ENCODE data around the gene CRYGN.

Gene CRYGN

GRCh38 chr7:151406051-151406875 is 33.7 kb downstream of the CRYGN start:
- TF ChIP-seq SP1 (IDR thresholded peaks at IDR 0.05), result no peak
- ChIA-PET POLR2A (no interaction called here), CTCF (no interaction called here)
- no peak for DNase-seq (ENCODE audit: extremely low spot score)

GRCh38 chr7:151405588-151405987 is 34.4 kb downstream of the CRYGN start:
- TF ChIP-seq FOXA1 (IDR thresholded peaks at IDR 0.05) (no peak), TARDBP (IDR thresholded peaks at IDR 0.05) (no peak)
- DNase-seq (ENCODE audit: extremely low spot score), result no peak
- POLR2A ChIA-PET, result no interaction called here
- CTCF ChIA-PET, result no interaction called here

DNA sequence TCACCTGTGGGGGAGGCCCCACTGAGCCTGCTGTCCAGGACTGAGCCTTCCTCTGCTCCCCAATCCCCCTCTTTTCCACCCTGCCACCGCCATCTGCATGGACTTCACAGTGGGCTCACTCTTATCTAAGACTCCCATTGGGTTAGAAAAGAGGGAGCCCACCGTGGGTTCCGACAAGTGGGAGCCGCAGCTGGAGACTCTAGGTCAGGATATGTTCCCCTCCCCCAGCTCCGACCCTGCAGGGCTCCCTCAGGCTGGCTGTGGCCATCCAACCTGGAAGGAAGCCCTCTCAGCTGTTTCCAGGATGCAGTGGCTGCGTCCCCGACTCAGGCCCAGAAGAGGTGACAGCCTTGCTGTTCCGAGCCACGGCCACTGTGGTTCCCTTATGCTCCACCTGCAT is 34.9 kb downstream of the CRYGN start:
- POLR2A ChIA-PET, result no interaction called here
- DNase-seq (ENCODE audit: extremely low spot score), result no peak
- CTCF ChIA-PET, result no interaction called here

GRCh38 chr7:151404216-151405011 is 35.5 kb downstream of the CRYGN start:
- POLR2A ChIA-PET, result no interaction called here
- CTCF ChIA-PET, result interaction anchor here (0.6 kb wide), 1 partner anchor 12 kb away, joined by 3 read pairs; no protein-coding TSS in a partner anchor
- DNase-seq (ENCODE audit: extremely low spot score), result no peak
- TF ChIP-seq FOXM1 (IDR thresholded peaks at IDR 0.05; ENCODE audit: borderline replicate concordance) (no peak), CTBP1 (IDR thresholded peaks at IDR 0.05; ENCODE audit: borderline replicate concordance) (no peak), SP1 (IDR thresholded peaks at IDR 0.05) (no peak), FOXA1 (IDR thresholded peaks at IDR 0.05) (no peak), PKNOX1 (IDR thresholded peaks at IDR 0.05) (no peak), FOXK2 (IDR thresholded peaks at IDR 0.05) (no peak), LEF1 (IDR thresholded peaks at IDR 0.05; ENCODE audit: borderline replicate concordance) (no peak), BHLHE40 (IDR thresholded peaks at IDR 0.05; ENCODE audit: borderline replicate concordance) (no peak), NFRKB (IDR thresholded peaks at IDR 0.05) (no peak), ARNT (IDR thresholded peaks at IDR 0.05) (no peak), ELF4 (IDR thresholded peaks at IDR 0.05) (no peak), L3MBTL2 (conservative IDR thresholded peaks at IDR 0.05) (no peak), ZNF384 (IDR thresholded peaks at IDR 0.05) (no peak), HDGF (IDR thresholded peaks at IDR 0.05; ENCODE audit: borderline replicate concordance) (no peak), SUZ12 (IDR thresholded peaks at IDR 0.05) (no peak), TARDBP (IDR thresholded peaks at IDR 0.05) (no peak)

More for the DNA sequence above, 34.9 kb downstream of the CRYGN start:
- TF ChIP-seq SP1 (IDR thresholded peaks at IDR 0.05) (no peak), ZNF384 (IDR thresholded peaks at IDR 0.05) (no peak), FOXA1 (IDR thresholded peaks at IDR 0.05) (no peak), L3MBTL2 (conservative IDR thresholded peaks at IDR 0.05) (no peak), PKNOX1 (IDR thresholded peaks at IDR 0.05) (no peak), ELF4 (IDR thresholded peaks at IDR 0.05) (no peak)

DNA sequence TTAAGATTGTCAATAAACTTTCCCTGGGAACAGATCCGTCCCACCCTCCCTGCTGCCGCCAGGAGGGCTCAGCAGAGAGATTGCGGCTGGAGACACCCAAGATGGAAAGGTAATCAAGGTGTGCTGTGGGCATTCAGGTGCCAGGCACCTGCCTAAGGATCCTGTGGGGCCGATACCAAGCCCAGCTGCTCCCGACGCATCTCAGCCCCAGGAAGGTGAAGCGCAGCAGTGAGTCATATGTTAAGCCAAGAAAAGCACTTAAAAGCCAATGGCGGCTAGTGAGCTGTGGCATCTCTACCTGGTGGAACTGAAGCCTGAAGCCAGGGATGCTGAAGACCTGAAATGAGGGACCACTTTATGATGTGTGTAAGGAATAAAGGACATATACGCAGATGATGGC is 36.2 kb downstream of the CRYGN start:
- POLR2A ChIA-PET, result no interaction called here
- no peak for TF ChIP-seq ZNF384 (IDR thresholded peaks at IDR 0.05)
- no peak for DNase-seq (ENCODE audit: extremely low spot score)
- CTCF ChIA-PET, result interaction anchor here (0.6 kb wide), 1 partner anchor 11 kb away, joined by 3 read pairs; no protein-coding TSS in a partner anchor

- CTCF ChIA-PET, result no interaction called here
- DNase-seq (ENCODE audit: extremely low spot score), result peak; percentile 56
- POLR2A ChIA-PET, result no interaction called here
- TF ChIP-seq NFRKB (IDR thresholded peaks at IDR 0.05), result no peak
- TF ChIP-seq PKNOX1 (IDR thresholded peaks at IDR 0.05), result no peak
- no peak for TF ChIP-seq BHLHE40 (IDR thresholded peaks at IDR 0.05; ENCODE audit: borderline replicate concordance)
- no peak for TF ChIP-seq SUZ12 (IDR thresholded peaks at IDR 0.05)
- no peak for TF ChIP-seq HDGF (IDR thresholded peaks at IDR 0.05; ENCODE audit: borderline replicate concordance)
- no peak for TF ChIP-seq ELF4 (IDR thresholded peaks at IDR 0.05)
- TF ChIP-seq ZNF384 (IDR thresholded peaks at IDR 0.05), result no peak
- no peak for TF ChIP-seq ARNT (IDR thresholded peaks at IDR 0.05)
- TF ChIP-seq CTBP1 (IDR thresholded peaks at IDR 0.05; ENCODE audit: borderline replicate concordance), result no peak
- no peak for TF ChIP-seq FOXK2 (IDR thresholded peaks at IDR 0.05)
- TF ChIP-seq SP1 (IDR thresholded peaks at IDR 0.05), result no peak
- TF ChIP-seq FOXA1 (IDR thresholded peaks at IDR 0.05), result no peak
- no peak for TF ChIP-seq FOXM1 (IDR thresholded peaks at IDR 0.05; ENCODE audit: borderline replicate concordance)
- no peak for TF ChIP-seq TARDBP (IDR thresholded peaks at IDR 0.05)
These were observed 37.7 kb downstream of the CRYGN start for GRCh38 chr7:151402029-151402835.

Data from HEK293T (cell line).